Retinal pigment epithelial cell (primary cell): ENCODE data around the gene IGSF10.
"Not testable (repeated sequence)": the region's sequence is repeated elsewhere in the genome, so short reads cannot be mapped to it uniquely, and the experiment has no call there.

Experiments used
- DNase-seq: peaks from one replicate; pipeline ENCODE4 v3.0.0-alpha.2; 2010; ENCODE audit warnings: low read depth
- H3K4me3 ChIP-seq: 2 replicates; pipeline ENCODE4 v1.5.1; 2011; ENCODE audit warnings: mild to moderate bottlenecking, low read length, control low read depth, moderate library complexity
- CTCF ChIP-seq: conservative IDR thresholded peaks from 2 replicates; pipeline ENCODE4 v1.5.1; 2011; ENCODE audit warnings: low read depth, low read length, control low read depth, inconsistent platforms

IGSF10 gene

DNA sequence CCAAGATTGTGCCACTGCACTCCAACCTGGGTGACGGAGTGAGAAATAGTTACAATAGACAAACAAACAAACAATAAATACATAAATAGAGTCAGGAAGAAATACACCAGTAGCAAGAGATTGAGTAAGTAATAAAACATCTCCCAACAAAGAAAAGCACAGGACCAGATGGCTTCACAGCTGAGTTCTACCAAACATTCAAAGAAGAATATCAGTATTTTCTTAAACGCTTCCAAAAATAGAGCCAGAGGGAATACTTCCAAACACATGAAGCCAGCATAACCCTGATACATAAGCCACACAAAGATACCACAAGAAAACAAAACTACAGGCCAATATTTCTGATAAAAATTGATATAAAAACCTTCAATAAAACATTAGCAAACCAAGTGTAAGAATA lies 30.7 kb upstream of the IGSF10 start:
- TF ChIP-seq CTCF = no peak
- no peak for DNase-seq
- no peak overlapping the region for H3K4me3 ChIP-seq

GRCh38 chr3:151487833-151488232 lies 27.0 kb upstream of the IGSF10 start:
- H3K4me3 ChIP-seq, DNase-seq: not testable (repeated sequence)

- no peak for TF ChIP-seq CTCF
- no peak for DNase-seq
- no peak overlapping the region for H3K4me3 ChIP-seq
Measured at GRCh38 chr3:151483961-151484520, 23.2 kb upstream of the IGSF10 start.

DNA sequence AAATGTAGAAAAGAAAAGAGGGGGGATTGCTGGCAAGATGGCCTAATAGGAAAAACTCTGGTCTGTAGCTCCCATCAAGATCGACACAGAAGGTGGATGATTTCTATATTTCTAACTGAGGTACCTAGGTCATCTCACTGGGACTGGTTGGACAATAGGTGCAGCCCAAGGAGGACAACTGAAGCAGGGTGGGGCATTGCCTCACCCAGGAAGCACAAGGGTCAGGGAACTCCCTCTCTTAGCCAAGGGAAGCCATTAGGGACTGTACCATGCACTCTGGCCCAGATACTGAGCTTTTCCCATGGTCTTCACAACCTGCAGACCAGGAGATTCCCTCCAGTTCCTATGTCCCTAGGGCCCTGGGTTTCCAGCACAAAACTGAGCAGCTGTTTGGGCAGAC lies 22.6 kb upstream of the IGSF10 start:
- DNase-seq = no peak
- TF ChIP-seq CTCF = no peak
- H3K4me3 ChIP-seq = no peak overlapping the region

GRCh38 chr3:151480492-151480891 lies 19.6 kb upstream of the IGSF10 start:
- TF ChIP-seq CTCF = no peak
- no peak overlapping the region for H3K4me3 ChIP-seq
- no peak for DNase-seq

DNA sequence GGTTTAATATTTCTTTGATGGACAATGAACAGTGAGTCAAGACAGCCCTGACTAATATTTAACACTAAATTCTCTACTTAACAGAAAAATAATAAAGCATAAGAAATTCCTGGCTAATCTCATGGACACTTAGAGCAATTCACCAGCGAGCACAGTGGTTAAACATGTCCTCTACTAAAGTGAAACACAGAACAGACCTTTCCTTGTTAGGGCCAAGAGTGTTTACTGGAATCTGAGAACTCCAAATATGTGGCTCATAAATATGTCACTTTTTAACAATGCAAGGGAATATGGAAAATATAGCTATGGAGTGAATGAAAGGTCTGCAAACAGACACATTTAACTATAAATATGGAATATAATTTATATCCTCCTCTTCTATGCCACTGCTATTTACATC lies 18.6 kb upstream of the IGSF10 start:
- DNase-seq = no peak
- H3K4me3 ChIP-seq = no peak overlapping the region
- TF ChIP-seq CTCF = no peak

DNA sequence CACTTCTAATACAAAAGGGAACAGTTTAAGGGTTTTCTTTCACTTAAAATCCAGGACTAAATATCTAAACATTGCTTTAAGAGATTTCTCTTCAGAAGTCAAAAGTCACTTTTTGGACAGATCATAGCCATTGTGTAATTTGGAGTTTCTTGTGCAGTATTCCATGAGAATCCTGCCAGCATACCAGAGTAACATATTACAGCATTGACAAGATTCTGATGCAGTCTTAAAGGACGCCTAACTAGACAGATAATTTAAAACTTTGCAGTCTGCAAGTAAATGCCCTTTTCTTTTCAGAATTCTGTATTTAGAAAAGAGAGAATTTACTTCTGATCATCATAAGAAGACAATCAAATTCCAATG lies 17.5 kb upstream of the IGSF10 start:
- DNase-seq = no peak
- no peak for TF ChIP-seq CTCF

More for the DNA sequence above, 17.5 kb upstream of the IGSF10 start:
- no peak overlapping the region for H3K4me3 ChIP-seq
